ENCODE results near the gene FOXC1.

Gene FOXC1

GRCh38 chr6:1622851-1623768, 13.4 kb downstream of the FOXC1 start:
- peak in 1 of 2 donors; percentile 79 for DNase-seq
- intact Hi-C loops (cut with DNase I; ENCODE audit: low total_unique reads), result no loop called here
- Histone ChIP-seq H3K4me1 (peaks cover 0 to 60% (median 38%) of the 10 kb centered on the region in 4 donors), H3K27me3 (no peaks in the 10 kb centered on the region), H3K36me3 (peaks cover 0 to 8% (median 0%) of the 10 kb centered on the region in 3 donors), H3K4me3 (peak overlapping the region; percentile 59 to 91), H3K27ac (peak overlapping the region; percentile 91 to 98), H3K9me3 (no peaks in the 10 kb centered on the region)
- TF ChIP-seq CTCF (IDR thresholded peaks at IDR 0.05), result no peak

GRCh38 chr6:1623769-1624057, 14.0 kb downstream of the FOXC1 start:
- H3K27ac ChIP-seq, result peak overlapping the region; percentile 91 to 98
- intact Hi-C loops (cut with DNase I; ENCODE audit: low total_unique reads), result no loop called here
- peak overlapping the region; percentile 59 to 91 for H3K4me3 ChIP-seq
- no peak for DNase-seq
- H3K4me1 ChIP-seq, result peaks cover 0 to 60% (median 37%) of the 10 kb centered on the region in 4 donors
- no peak for TF ChIP-seq CTCF (IDR thresholded peaks at IDR 0.05)
- H3K9me3 ChIP-seq, result no peaks in the 10 kb centered on the region
- H3K27me3 ChIP-seq, result no peaks in the 10 kb centered on the region
- peaks cover 0 to 8% (median 0%) of the 10 kb centered on the region in 3 donors for H3K36me3 ChIP-seq

GRCh38 chr6:1624058-1624850, 14.5 kb downstream of the FOXC1 start:
- peaks cover 0 to 62% (median 38%) of the 10 kb centered on the region in 4 donors for H3K4me1 ChIP-seq
- DNase-seq, result peak; percentile 77 to 90
- intact Hi-C loops (cut with DNase I; ENCODE audit: low total_unique reads), result no loop called here
- no peaks in the 10 kb centered on the region for H3K9me3 ChIP-seq
- peak overlapping the region; percentile 91 to 98 for H3K27ac ChIP-seq
- H3K4me3 ChIP-seq, result peak overlapping the region; percentile 59 to 91
- TF ChIP-seq CTCF (IDR thresholded peaks at IDR 0.05), result no peak
- no peaks in the 10 kb centered on the region for H3K27me3 ChIP-seq
- H3K36me3 ChIP-seq, result peaks cover 0 to 2% (median 0%) of the 10 kb centered on the region in 3 donors

GRCh38 chr6:1624851-1625781, 15.4 kb downstream of the FOXC1 start:
- Histone ChIP-seq H3K27ac (peak overlapping the region; percentile 91 to 98), H3K36me3 (no peaks in the 10 kb centered on the region), H3K27me3 (no peaks in the 10 kb centered on the region), H3K4me1 (peaks cover 0 to 70% (median 38%) of the 10 kb centered on the region in 4 donors), H3K9me3 (no peaks in the 10 kb centered on the region), H3K4me3 (peak overlapping the region; percentile 59 to 91)
- intact Hi-C loops (cut with DNase I; ENCODE audit: low total_unique reads), result no loop called here
- TF ChIP-seq CTCF (IDR thresholded peaks at IDR 0.05), result no peak
- peak; percentile 55 to 81 for DNase-seq
